BJ (cell line): Measurements from ENCODE around the gene B4GAT1. TPM values are rescaled to one million over a fixed set of nuclear protein-coding genes. Genes with fewer than 3 reads are reported as not detected.
"Not testable (repeated sequence)": the region's sequence is repeated elsewhere in the genome, so short reads cannot be mapped to it uniquely, and the experiment has no call there.

Experiments
- CTCF ChIA-PET: fragments of 350-600 bp; formaldehyde crosslinking; extraction: SDS; loops from one replicate; lab custom pipeline; 2021; ENCODE audit warnings: antibody characterized with exemption, inconsistent platforms; lab: Yijun Ruan, JAX
- POLR2A ChIA-PET: fragments of 300-600 bp; sonication (Branson Sonifier 250); formaldehyde crosslinking; extraction: SDS; loops from one replicate; lab custom pipeline; 2021; ENCODE audit warnings: antibody characterized with exemption; lab: Charles Lee
- DNase-seq: peaks from one replicate; pipeline ENCODE4 v3.0.0-alpha.2; 2011; ENCODE audit warnings: low read depth
- H3K27me3 ChIP-seq: 2 replicates; pipeline ENCODE4 v1.6.0; 2011; ENCODE audit warnings: low read length; ENCODE audit not compliant: control insufficient read depth, insufficient read depth
- H3K36me3 ChIP-seq: 2 replicates; pipeline ENCODE4 v1.5.1; 2011; ENCODE audit warnings: low read length; ENCODE audit not compliant: control insufficient read depth, insufficient read depth
- H3K4me3 ChIP-seq: 2 replicates; pipeline ENCODE4 v1.5.1; 2011; ENCODE audit warnings: low read depth, mild to moderate bottlenecking, control low read depth, low read length
- CTCF ChIP-seq: IDR thresholded peaks from 2 replicates; pipeline ENCODE4 v1.5.1; 2011; ENCODE audit warnings: low read depth, mild to moderate bottlenecking, control low read depth, inconsistent platforms, low read length, moderate library complexity; ENCODE audit not compliant: insufficient read depth
- polyA plus RNA-seq: library from polyadenylated mRNA; depleted of rRNA; stranded (reverse); fragments of >200 nt; gene quantifications from 2 replicates; pipeline ENCODE4 v1.2.3, GENCODE V29; 2011

Gene B4GAT1
- polyA plus RNA-seq, 1 experiment = 16.8 TPM

DNA sequence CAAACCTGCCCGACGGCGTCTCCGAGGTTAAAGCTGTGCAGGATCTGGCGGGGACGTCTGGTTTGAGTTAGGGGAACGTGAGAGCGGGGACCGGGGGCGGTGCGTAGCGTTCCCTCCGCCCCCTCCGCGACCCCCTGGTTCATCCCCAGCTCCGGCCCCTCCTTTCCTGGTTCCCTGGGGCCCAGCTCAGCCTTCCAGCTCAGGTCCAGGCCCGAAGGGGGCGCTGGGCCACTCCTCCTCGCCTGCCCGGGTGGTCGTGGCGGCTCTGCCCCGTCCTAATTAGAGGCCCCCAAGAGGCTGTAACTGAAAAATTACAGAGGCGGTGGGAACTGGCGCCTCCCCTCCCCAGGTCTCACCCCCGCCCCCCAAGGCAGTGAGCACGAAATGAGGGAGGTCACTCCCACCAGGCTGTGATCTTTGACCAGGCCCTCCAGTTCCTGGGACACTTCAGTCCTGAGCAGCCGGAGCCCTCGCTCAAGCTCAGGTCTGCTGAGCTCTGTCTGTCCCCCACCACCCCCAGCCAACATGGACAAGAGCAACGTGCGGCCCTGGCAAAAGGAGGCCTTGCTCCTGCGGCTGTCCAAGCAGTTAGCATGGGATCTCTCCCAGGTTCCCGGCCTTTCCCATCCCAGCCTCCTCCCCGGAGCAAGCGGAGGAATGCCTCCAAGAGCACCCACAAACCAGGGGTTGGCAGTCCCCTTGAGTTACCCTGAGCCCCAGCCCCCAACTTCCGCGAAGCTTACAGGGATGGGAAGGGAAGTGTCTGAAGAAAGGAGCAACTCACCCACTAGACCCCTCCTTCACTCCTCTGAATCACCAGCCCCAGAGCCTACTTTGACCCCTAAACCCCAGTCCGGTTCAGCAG, 33.9 kb downstream of the B4GAT1 start:
- no peaks in the 10 kb centered on the region for H3K27me3 ChIP-seq
- ChIA-PET POLR2A (interaction anchor here (0.7 to 3.8 kb wide), 6 partner anchors 11 to 96 kb away, joined by 3 to 34 read pairs (median 12); partner anchors contain the start of genes BRMS1, RIN1 and YIF1A), CTCF (interaction anchor here (0.8 to 11.3 kb wide), 12 partner anchors 9 to 94 kb away, joined by 3 to 201 read pairs (median 10); partner anchors contain the start of genes BRMS1, RAB1B, RIN1 and TMEM151A)
- H3K4me3 ChIP-seq = peak overlapping the region; percentile 69
- no peak for DNase-seq
- peak; percentile 60 for TF ChIP-seq CTCF
- no peaks in the 10 kb centered on the region; the same call in 1 of the 2 replicates for H3K36me3 ChIP-seq

DNA sequence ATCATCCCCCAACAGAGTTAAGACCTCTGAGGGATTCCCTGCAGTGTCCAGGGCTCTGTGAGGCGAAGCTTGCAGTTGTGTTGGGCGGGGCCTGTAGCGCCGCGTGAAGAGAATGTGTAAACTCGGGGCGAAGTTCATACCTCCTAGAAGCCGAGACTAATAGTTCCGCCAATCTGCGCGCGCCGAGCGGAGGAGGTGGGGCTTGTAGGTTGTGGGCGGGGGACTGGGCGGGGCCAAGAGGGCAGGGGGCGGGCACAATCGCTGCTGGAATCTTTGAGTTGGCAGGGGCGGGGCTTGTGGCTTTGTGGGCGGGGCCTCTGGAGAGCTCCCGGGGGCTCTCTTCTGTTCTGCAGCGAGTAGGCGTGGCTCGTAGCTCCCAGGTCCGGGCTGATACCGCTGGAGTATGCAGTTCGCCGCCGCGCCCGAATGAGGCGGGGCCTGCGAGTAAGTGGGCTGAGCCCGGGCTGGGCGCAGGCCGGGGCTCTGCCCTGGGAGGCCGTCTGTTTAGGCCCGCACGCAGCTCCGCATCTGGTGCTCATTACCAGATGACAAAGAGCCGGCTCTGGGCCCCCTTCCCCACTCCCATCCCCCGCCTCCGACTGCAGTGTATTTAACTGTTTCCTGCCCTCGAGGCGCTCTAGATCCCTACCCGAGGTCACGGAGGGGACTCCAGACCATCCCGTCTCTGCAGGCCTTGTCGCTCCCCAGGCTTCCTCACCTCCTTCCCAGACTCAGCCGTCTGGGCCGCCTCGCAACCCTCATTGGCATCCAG, 34.7 kb downstream of the B4GAT1 start:
- peak overlapping the region; percentile 69 for H3K4me3 ChIP-seq
- POLR2A ChIA-PET = interaction anchor here (0.7 to 3.8 kb wide), 8 partner anchors 12 to 154 kb away, joined by 3 to 34 read pairs (median 6); partner anchors contain the start of genes BRMS1, PELI3, RIN1 and YIF1A
- no peaks in the 10 kb centered on the region for H3K27me3 ChIP-seq
- CTCF ChIA-PET = interaction anchor here (0.6 to 11.3 kb wide), 21 partner anchors 10 to 176 kb away, joined by 3 to 201 read pairs (median 7); partner anchors contain the start of genes B4GAT1, BRMS1, NPAS4 and RAB1B
- no peaks in the 10 kb centered on the region; the same call in 1 of the 2 replicates for H3K36me3 ChIP-seq
- DNase-seq = peak; percentile 98
- TF ChIP-seq CTCF = no peak

DNA sequence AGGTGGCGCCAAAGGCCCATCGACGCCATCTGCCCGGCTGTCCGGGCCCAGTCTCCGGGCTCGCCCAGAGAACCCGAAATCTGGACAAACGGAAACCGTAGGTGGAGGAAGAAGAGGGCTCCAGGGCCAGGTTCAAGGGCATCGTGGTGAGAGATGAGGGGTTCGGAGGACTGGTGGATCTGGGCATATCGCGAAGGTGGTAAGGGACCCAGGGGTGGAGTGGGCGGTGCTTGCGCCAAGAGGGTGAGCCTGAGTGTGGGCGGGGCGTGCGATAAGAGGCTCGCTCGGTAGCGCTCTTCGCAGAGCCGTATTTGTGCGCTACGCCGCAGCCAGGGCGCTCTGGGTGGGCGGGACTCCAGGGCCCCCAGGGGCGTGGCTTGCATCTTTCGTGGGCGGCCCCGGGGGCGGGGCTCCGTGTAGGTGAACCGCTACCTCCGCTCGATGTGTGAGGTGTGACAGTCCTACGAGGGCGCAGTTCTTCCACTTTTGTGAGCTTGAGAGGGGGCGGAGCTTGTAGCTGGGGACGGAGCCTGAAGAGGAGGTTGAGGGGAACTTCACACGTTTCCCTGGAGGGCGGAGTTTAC, 35.4 kb downstream of the B4GAT1 start:
- ChIA-PET CTCF (interaction anchor here (0.6 to 11.3 kb wide), 29 partner anchors 10 to 175 kb away, joined by 3 to 201 read pairs (median 5); partner anchors contain the start of genes B4GAT1, BRMS1, MRPL11 and NPAS4), POLR2A (interaction anchor here (0.7 to 3.8 kb wide), 10 partner anchors 13 to 155 kb away, joined by 3 to 34 read pairs (median 5); partner anchors contain the start of genes PELI3, RIN1 and YIF1A)
- no peak; the same call in 1 of the 2 replicates for TF ChIP-seq CTCF
- Histone ChIP-seq H3K36me3 (no peaks in the 10 kb centered on the region; the same call in 1 of the 2 replicates), H3K4me3 (peak overlapping the region; percentile 35), H3K27me3 (peaks cover 3% of the 10 kb centered on the region; the same call in 1 of the 2 replicates)
- no peak for DNase-seq

DNA sequence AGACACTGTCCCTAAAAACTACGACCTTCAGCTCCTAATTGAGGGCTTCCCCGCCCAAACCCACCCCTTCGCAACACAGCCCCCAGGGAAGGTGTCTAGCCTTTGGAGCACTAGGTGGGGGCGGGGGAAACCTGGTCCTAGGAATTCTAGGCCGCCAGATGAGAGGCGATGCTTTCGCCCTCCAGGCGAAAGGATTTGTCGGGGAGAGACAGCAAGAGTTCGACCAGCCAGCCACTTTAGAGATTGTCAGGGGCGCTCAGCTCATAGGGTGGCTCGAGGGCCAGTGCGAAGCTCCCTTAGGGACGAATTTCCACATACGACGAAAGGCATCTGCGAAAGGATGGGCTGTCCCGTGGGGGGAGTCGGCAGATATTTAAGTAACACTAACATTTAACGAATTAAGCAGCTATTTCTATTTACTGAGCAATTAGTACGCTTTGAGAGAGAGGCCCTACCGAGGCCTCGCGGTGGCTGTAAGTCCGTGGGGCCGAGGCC, 35.9 kb downstream of the B4GAT1 start:
- H3K4me3 ChIP-seq = peak overlapping the region; percentile 35
- CTCF ChIA-PET = interaction anchor here (0.7 to 11.3 kb wide), 22 partner anchors 9 to 127 kb away, joined by 3 to 201 read pairs (median 8); partner anchors contain the start of genes B4GAT1, BRMS1, MRPL11 and NPAS4
- POLR2A ChIA-PET = interaction anchor here (0.8 to 3.8 kb wide), 6 partner anchors 13 to 74 kb away, joined by 3 to 34 read pairs (median 5); partner anchors contain the start of genes RIN1 and YIF1A

DNA sequence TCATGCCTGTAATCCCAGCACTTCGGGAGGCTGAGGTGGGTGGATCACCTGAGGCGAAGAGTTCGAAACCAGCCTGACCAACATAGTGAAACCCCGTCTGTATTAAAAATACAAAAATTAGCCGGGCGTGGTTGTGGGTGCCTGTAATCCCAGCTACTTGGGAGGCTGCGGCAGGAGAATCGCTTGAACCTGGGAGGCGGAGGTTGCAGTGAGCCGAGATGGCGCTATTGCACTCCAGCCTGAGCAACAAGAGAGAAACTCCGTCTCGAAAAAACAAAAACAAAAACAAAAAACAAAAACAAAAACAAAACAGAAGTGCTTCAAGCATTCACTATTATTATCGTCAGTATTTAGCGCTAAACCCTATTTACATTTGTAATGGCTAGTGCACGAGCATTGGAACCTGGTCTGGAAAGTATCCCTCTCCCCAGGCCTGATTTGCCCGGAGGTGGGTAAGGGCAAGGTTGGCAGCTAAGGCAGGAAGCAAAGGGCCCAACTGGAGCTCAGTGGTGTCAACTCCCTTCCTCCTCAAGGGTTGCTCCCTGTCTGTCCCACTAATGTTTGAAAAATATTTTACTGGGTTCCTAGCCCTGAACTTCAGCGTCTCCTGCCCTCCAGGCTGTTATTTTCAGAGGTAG, 36.5 kb downstream of the B4GAT1 start:
- not testable (repeated sequence) for H3K4me3 ChIP-seq, H3K27me3 ChIP-seq, H3K36me3 ChIP-seq, DNase-seq
- CTCF ChIA-PET = interaction anchor here (0.7 to 11.3 kb wide), 21 partner anchors 9 to 128 kb away, joined by 3 to 201 read pairs (median 8); partner anchors contain the start of genes B4GAT1, BRMS1, MRPL11 and NPAS4
- POLR2A ChIA-PET = interaction anchor here (1.2 to 3.8 kb wide), 5 partner anchors 14 to 75 kb away, joined by 3 to 34 read pairs (median 6); partner anchors contain the start of genes RIN1 and YIF1A

More for the DNA sequence above, 35.9 kb downstream of the B4GAT1 start:
- DNase-seq = no peak
- peak; percentile 96; the same call in 1 of the 2 replicates for TF ChIP-seq CTCF
- Histone ChIP-seq H3K36me3 (no peaks in the 10 kb centered on the region; the same call in 1 of the 2 replicates), H3K27me3 (peaks cover 3% of the 10 kb centered on the region; the same call in 1 of the 2 replicates)
